Thymus (tissue), 11 donors: ENCODE measurements around the gene HCAR2. TPM values are rescaled to one million over a fixed set of nuclear protein-coding genes. Genes with fewer than 3 reads are reported as not detected.
A peak's percentile ranks its signal among the peaks of the same experiment; 100 is the strongest.

Experiments used
- DNase-seq, 9 donors: peaks; one replicate each; pipeline ENCODE4 v3.0.0-alpha.2; 2013; ENCODE audit warnings: low spot score in 9 of 9, low read depth in 6 of 9, missing footprints in 1 of 9
- H3K27ac ChIP-seq, 2 donors: one replicate each; pipeline ENCODE4 v1.5.1; 2013; ENCODE audit warnings: control low read depth in 1 of 2, low read depth in 1 of 2, low read length in 1 of 2, mild to moderate bottlenecking in 1 of 2, moderate library complexity in 1 of 2
- H3K27me3 ChIP-seq, 2 donors: one replicate each; pipeline ENCODE4 v1.5.1; 2013; ENCODE audit warnings: low read length in 1 of 2; ENCODE audit not compliant: control insufficient read depth in 2 of 2, insufficient read depth in 1 of 2
- H3K36me3 ChIP-seq, 2 donors: one replicate each; pipeline ENCODE4 v1.5.1; 2013; ENCODE audit warnings: low read length in 1 of 2, mild to moderate bottlenecking in 1 of 2, moderate library complexity in 1 of 2; ENCODE audit not compliant: control insufficient read depth in 2 of 2, insufficient read depth in 2 of 2
- H3K4me1 ChIP-seq, 2 donors: one replicate each; pipeline ENCODE4 v1.5.1; 2013; ENCODE audit warnings: low read length in 2 of 2; ENCODE audit not compliant: control insufficient read depth in 2 of 2, insufficient read depth in 2 of 2
- H3K4me3 ChIP-seq, 2 donors: one replicate each; pipeline ENCODE4 v1.5.1; 2013; ENCODE audit warnings: low read length in 2 of 2, control low read depth in 1 of 2, mild to moderate bottlenecking in 1 of 2
- H3K9me3 ChIP-seq, 2 donors: one replicate each; pipeline ENCODE4 v1.5.1; 2013; ENCODE audit warnings: low read length in 1 of 2, mild to moderate bottlenecking in 1 of 2; ENCODE audit not compliant: control insufficient read depth in 2 of 2, insufficient read depth in 1 of 2
- WGBS: extraction: QIAGEN DNeasy Blood & Tissue Kit; methylation state at CpG from one replicate; pipeline ENCODE4 v1.1.7; 2013; 5-methylcytosine and 5-hydroxymethylcytosine counted together
- polyA plus RNA-seq: library from polyadenylated mRNA; stranded (reverse); fragments of 200-250 nt; gene quantifications from one replicate; pipeline ENCODE4 v1.2.3, GENCODE V29; 2013
- total RNA-seq: library from RNA; stranded (reverse); fragments of 120-200 nt; gene quantifications from one replicate; pipeline ENCODE4 v1.2.4, GENCODE V29; 2013
- donor health status: healthy.

Gene HCAR2
- total and polyA plus RNA-seq, 2 donors, result 1.8 to 4.3 TPM

- H3K36me3 ChIP-seq, result no peaks in the 10 kb centered on the region
- H3K4me3 ChIP-seq, result no peak overlapping the region
- H3K4me1 ChIP-seq, result peaks cover 0 to 3% of the 10 kb centered on the region in 2 donors
- H3K27me3 ChIP-seq, result no peaks in the 10 kb centered on the region
- DNase-seq, result no peak
- no peak overlapping the region for H3K27ac ChIP-seq
- H3K9me3 ChIP-seq, result no peaks in the 10 kb centered on the region
- WGBS, result 72% methylated on average over 7 of the region's 7 CpGs
These were observed 35.4 kb upstream of the HCAR2 start for GRCh38 chr12:122738571-122738970.

DNA sequence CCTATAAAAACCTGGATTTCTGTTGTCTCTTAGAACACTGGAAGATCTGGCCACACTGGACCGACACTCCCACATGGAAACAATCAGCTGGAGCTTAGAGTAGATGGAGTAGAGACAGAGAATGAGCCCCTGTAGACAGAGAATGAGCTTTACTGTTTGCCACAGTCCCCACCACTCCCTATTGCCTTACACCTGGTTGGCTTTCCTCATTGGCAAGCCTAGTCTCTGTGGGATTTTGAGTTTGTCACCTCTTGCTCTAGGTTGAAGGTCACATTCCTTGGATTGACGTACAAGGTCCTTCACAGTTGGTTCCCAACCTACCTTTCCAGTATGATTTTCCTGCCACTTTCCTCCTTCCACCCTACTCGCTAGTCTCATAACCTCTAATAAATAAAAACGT is 29.5 kb upstream of the HCAR2 start:
- 97% methylated on average over 4 of the region's 4 CpGs for WGBS
- Histone ChIP-seq H3K4me1 (peaks cover 0 to 33% of the 10 kb centered on the region in 2 donors), H3K9me3 (peaks cover 0 to 1% of the 10 kb centered on the region in 2 donors), H3K36me3 (no peaks in the 10 kb centered on the region), H3K27me3 (no peaks in the 10 kb centered on the region), H3K27ac (no peak overlapping the region), H3K4me3 (no peak overlapping the region)
- DNase-seq, result no peak

- Histone ChIP-seq H3K27ac (no peak overlapping the region), H3K27me3 (no peaks in the 10 kb centered on the region), H3K36me3 (no peaks in the 10 kb centered on the region), H3K4me3 (no peak overlapping the region), H3K9me3 (peaks cover 0 to 1% of the 10 kb centered on the region in 2 donors), H3K4me1 (peaks cover 0 to 33% of the 10 kb centered on the region in 2 donors)
- WGBS, result 68% methylated on average over 3 of the region's 3 CpGs
- peak in 1 of 9 donors; percentile 39 for DNase-seq
These were observed 29.0 kb upstream of the HCAR2 start for GRCh38 chr12:122732170-122732569.

DNA sequence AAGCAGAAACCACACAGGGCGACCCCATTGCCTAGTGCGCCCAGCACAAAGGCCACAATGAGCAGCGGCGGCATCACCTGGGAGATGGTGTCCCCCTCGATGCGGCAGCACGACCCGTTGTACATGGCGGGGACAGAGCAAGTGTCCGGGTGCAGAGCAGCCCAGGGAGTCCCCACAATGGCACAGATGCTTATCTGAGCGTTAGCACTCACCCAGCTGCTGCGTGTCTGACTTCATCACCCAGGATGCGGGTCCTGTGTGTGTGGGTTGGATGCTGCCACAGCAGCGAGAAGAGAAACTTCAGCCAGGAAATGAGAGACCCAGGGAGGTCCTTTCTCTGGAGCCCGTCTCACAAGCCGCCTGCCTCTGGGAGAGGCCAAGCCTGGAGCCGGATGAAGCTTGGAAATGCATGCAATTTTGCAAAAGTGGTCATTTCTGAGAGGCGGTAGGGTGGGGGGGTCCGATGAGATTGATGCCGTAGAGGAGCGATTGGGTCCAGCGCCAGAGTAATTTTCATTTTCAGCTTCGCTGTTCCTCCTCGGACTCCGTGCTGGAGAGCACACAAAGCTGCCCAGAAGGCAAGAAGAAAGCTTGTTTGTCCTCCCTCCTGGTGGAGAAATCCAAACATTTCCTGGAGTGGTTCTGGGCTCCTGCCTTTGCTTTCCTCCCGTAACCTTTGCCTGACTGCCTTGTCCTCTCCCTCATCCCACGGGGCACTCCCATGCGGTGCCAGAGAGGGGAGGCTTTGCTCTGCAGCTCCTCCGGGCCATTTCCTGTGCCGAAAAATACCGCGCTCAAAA is 27.3 kb upstream of the HCAR2 start, which contains the start of gene HCAR1:
Gene HCAR1 (minus strand): TSS at position 630 of the 800 bp plus-strand sequence. CDS start 505 bp downstream, at position 125.
- Histone ChIP-seq H3K4me1 (peaks cover 0 to 33% of the 10 kb centered on the region in 2 donors), H3K27me3 (no peaks in the 10 kb centered on the region), H3K4me3 (peak within 1 kb of the TSS in 1 of 2 donors; percentile 8), H3K36me3 (no peaks in the 10 kb centered on the region), H3K27ac (peak within 1 kb of the TSS in 1 of 2 donors; percentile 49), H3K9me3 (peaks cover 0 to 1% of the 10 kb centered on the region in 2 donors)
- 74% methylated on average over 32 of the region's 32 CpGs for WGBS
- DNase-seq, result peak in 2 of 9 donors; percentile 28 to 56

DNA sequence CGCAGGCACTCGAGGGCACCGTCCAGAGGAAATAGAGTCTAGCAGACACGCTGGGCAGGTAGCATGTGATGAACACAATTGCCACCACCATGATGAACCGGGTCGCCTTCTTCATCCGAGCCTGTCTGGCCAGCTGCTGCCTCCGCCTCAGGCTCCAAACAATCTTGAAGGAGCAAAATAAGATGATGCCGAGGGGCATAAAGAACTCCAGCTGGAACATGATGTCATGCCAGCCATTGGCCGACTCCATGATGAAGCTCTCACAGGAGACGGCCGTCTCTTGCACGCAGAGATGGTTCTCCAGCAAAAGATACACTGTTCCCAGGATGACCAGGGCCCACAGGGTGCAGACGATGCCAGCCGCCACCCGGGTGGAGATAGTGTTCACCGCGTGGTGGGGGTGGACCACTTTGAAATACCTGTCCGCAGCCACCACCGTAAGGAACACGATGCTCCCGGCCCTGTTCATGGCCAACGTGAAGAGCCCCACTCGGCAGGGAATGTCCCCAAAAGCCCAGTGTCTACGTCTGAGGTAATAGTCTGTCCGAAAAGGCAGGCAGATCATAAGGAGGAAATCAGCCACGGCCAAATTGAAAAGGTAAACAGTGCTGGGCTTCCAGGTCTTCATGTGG is 26.5 kb upstream of the HCAR2 start:
- Histone ChIP-seq H3K4me1 (peaks cover 0 to 33% of the 10 kb centered on the region in 2 donors), H3K27ac (no peak overlapping the region), H3K36me3 (no peaks in the 10 kb centered on the region), H3K9me3 (peaks cover 0 to 1% of the 10 kb centered on the region in 2 donors), H3K27me3 (no peaks in the 10 kb centered on the region), H3K4me3 (peak overlapping the region in 1 of 2 donors; percentile 8)
- 96% methylated on average over 27 of the region's 27 CpGs for WGBS
- DNase-seq, result no peak

GRCh38 chr12:122726080-122726558 is 23.0 kb upstream of the HCAR2 start:
- 6% methylated on average over 5 of the region's 5 CpGs for WGBS
- H3K4me3 ChIP-seq, result no peak overlapping the region
- DNase-seq, result peak in 3 of 9 donors; percentile 13 to 35 (median 24)

GRCh38 chr12:122725452-122726079 is 22.4 kb upstream of the HCAR2 start:
- no peaks in the 10 kb centered on the region for H3K27me3 ChIP-seq
- no peak overlapping the region for H3K4me3 ChIP-seq
- no peak for DNase-seq
- peaks cover 0 to 16% of the 10 kb centered on the region in 2 donors for H3K4me1 ChIP-seq
- H3K27ac ChIP-seq, result peak overlapping the region in 1 of 2 donors; percentile 41
- WGBS, result 82% methylated on average over 6 of the region's 6 CpGs
- H3K36me3 ChIP-seq, result no peaks in the 10 kb centered on the region
- peaks cover 0 to 1% of the 10 kb centered on the region in 2 donors for H3K9me3 ChIP-seq

More at GRCh38 chr12:122726080-122726558, 23.0 kb upstream of the HCAR2 start:
- Histone ChIP-seq H3K4me1 (peaks cover 0 to 21% of the 10 kb centered on the region in 2 donors), H3K27me3 (no peaks in the 10 kb centered on the region), H3K36me3 (no peaks in the 10 kb centered on the region), H3K27ac (peak overlapping the region in 1 of 2 donors; percentile 41), H3K9me3 (peaks cover 0 to 1% of the 10 kb centered on the region in 2 donors)

DNA sequence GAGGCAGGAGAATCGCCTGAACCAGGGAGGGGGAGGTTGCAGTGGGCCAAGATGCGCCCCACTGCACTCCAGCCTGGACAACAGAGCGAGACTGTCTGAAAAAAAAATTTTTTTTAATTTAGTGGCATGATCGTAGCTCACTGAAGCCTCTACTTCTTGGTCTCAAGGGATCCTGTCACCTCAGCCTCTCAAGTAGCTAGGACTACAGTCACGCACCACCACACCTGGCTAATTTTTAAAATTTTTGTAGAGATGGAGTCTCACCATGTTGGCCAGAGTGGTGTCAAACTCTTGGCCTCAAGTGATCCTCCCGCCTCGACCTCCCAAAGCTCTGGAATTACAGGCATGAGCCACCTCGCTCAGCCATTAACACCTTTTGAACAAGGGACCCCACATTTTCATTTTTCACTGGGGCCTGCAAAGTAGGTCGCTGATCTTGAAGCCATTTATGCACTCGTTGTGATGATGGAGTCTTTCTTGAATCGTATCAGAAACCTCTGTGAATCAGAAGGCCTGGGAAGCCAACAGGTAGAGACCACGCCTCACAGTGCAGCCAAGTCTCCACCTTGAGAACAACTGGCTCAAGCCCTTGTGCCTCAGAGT is 21.6 kb upstream of the HCAR2 start:
- Histone ChIP-seq H3K27ac (no peak overlapping the region), H3K27me3 (no peaks in the 10 kb centered on the region), H3K9me3 (peaks cover 0 to 1% of the 10 kb centered on the region in 2 donors), H3K4me3 (no peak overlapping the region), H3K4me1 (peaks cover 0 to 7% of the 10 kb centered on the region in 2 donors), H3K36me3 (no peaks in the 10 kb centered on the region)
- WGBS, result 94% methylated on average over 12 of the region's 12 CpGs
- no peak for DNase-seq
